Right lobe of liver (tissue), 4 donors: Measurements from ENCODE around the gene HBZ.

Experiments
- POLR2A ChIP-seq: fragments of 450-650 bp; IDR thresholded peaks from one replicate; pipeline ENCODE4 v1.6.1; 2017; ENCODE audit warnings: antibody characterized with exemption, mild to moderate bottlenecking
- TF ChIP-seq, protein P1 (sequence below), 4 donors: fragments of 200-600 bp in 3 of 4; fragments of 450-650 bp in 1 of 4; IDR thresholded peaks; one replicate each; pipeline versions ENCODE4 v1.5.1 to v1.8.0; 2016 to 2022; ENCODE audit warnings: antibody characterized with exemption in 4 of 4, mild to moderate bottlenecking in 2 of 4
- donor health status: DM: no; HTN: no; CAD: no.
- donor health status: DM: no; HTN: no; CAD: no.
- donor health status: DM: no; HTN: yes; CAD: no.

GRCh38 chr16:179211-180092, 27.0 kb downstream of the HBZ start:
- TF ChIP-seq, protein P1, sequence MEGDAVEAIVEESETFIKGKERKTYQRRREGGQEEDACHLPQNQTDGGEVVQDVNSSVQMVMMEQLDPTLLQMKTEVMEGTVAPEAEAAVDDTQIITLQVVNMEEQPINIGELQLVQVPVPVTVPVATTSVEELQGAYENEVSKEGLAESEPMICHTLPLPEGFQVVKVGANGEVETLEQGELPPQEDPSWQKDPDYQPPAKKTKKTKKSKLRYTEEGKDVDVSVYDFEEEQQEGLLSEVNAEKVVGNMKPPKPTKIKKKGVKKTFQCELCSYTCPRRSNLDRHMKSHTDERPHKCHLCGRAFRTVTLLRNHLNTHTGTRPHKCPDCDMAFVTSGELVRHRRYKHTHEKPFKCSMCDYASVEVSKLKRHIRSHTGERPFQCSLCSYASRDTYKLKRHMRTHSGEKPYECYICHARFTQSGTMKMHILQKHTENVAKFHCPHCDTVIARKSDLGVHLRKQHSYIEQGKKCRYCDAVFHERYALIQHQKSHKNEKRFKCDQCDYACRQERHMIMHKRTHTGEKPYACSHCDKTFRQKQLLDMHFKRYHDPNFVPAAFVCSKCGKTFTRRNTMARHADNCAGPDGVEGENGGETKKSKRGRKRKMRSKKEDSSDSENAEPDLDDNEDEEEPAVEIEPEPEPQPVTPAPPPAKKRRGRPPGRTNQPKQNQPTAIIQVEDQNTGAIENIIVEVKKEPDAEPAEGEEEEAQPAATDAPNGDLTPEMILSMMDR (IDR thresholded peaks at IDR 0.05): no peak
- TF ChIP-seq POLR2A: no peak
